GM19328 (cell line): Measurements from ENCODE around the gene STING1.

ENCODE experiments used
- ATAC-seq: cut with Tn5 transposase; IDR thresholded peaks from one replicate; pipeline ENCODE4 v1.9.1; 2021; ENCODE audit warnings: mild to moderate bottlenecking, moderate library complexity; ENCODE audit not compliant: unreplicated experiment

STING1 gene

DNA sequence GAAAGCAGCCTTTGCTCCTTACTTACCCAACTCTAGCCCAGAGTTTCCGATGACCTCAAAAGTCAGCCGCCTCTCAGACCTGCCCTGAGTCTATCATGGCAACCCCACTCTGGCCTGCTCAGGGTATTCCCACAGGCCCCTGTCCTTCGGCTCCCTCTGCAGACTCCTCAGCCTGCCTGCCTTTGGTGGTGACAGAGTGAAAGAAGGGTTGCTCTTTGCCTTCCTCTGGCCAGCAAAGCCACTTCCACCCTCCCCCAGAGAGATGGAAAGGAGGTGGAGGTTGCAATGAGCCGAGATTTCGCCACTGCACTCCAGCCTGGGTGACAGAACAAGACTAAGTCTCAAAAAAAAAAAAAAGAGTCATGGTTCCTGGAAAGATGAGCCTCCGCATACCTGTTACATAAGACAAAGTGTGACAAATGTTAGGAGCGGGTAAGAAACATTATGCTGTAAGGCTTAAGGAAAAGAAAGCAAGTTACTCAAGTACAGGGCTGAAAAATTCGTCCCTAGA, 14.1 kb downstream of the STING1 start:
- no peak for ATAC-seq

DNA sequence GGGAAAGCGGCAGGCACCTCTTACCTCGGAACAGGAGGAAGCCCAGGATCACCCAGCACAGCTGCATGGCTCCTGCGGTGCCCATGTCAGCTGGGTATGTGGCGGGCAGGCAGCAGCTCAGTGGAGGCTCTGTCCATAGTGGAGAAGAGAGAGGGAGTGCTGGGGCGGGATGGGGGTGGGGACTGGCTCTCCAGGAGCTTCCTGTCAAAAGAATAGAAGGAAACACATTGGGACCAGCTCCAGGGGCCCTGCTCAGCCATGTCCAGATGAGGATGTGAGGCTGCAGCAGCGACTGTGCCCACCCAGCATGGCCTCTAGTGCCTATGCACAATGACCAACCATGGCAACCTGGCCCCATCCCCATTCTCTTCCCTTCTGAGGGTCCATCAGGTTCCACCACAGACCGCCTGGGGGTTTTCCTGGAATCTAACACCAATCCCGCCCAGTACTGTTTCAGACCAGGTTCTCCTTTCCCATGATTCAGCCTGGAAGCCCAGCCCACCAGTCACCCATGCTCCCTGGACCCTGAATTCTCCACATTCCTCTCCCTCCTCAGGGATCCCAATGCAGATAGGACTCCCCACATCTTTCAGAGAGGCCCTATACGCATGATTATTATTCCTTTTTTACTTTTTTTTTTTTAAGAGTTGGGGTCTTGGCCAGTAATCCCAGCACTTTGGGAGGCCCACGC, 19.8 kb downstream of the STING1 start, which contains the start of gene ECSCR:
Gene ECSCR, minus strand, starts transcription at position 158 of the 691 bp plus-strand sequence. Its CDS starts 73 bp downstream, at position 85.
- ATAC-seq, result no peak

DNA sequence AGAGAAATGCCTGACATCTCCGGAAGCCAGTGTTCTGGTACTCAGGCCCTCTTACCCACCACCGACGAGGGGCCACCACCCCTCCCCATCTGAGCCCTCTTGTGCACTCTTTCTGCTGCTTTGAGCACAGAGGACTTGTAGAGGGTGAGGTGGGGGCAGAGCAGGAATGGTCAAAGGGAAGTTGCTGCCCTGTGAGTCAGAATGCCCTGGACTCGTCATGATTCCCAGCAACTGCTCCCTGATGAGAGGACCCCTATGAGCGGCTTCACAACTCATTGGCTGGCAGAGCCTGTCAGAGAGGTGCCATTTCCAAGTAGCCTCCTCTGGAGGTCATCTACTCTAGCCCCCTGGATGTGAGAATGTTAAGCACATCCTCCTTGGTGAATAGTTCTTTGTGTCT, 20.9 kb downstream of the STING1 start:
- no peak for ATAC-seq

DNA sequence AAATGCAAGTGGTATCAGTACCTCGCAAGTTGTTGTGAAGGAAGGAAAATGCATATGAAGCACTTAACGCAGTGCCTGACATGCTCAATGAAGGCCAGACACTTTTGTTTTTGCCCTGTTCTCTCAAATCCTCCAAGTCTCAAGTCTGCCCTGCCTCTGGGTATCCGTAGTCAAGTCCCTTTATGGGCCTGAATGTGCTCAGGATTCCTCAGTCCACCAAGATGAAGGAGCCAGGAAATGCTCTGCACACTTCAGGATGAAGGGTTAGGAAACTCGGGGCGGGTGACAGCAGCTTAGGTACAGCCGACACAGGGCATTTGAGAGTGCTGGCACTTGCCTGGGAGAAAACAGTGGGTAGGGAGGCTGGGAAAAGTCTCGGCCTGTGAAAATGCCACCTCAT, 21.4 kb downstream of the STING1 start:
- no peak for ATAC-seq

DNA sequence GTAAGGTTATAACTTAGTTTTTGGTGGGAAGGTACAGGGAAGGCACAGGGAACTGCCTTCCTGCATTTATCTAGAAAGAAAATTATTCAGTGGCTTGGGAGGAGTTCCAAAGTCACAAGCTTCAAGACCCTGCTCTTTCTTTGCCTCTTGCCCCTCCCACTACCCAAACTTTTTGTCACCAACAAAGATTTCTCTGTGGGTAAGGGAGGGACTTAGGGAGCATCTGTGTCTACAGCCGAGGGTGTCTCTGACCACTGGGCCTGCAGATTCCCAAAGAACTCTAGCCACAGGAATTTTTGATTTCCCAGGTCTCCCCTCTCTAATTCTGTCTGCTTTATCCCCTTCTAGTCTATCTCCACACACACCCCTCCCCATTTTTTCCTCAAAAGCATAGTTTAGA, 22.1 kb downstream of the STING1 start:
- ATAC-seq, result no peak

DNA sequence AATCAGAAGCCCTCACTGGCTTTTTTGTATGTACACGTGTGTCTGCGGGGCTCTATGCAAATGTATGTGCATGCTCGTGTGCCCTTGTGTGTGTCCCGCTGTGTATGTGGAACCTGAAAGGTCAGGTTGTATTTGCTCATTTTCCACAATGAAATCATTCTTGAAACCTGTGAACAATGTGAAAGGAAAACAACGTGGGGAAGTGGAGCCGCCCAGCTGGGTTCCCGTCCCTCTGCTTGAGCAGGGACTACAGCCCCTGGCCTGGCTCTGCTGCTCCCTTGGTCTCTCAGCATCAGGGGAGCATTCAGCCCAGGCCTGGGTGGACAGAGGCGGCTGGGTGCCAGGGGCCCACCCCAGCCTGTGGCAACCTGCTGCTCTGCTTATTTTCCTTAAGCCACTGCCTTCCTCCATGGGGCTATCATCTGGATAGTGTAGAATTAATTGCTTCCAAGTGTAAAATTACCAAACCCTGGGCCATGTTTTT, 23.1 kb downstream of the STING1 start:
- no peak for ATAC-seq

DNA sequence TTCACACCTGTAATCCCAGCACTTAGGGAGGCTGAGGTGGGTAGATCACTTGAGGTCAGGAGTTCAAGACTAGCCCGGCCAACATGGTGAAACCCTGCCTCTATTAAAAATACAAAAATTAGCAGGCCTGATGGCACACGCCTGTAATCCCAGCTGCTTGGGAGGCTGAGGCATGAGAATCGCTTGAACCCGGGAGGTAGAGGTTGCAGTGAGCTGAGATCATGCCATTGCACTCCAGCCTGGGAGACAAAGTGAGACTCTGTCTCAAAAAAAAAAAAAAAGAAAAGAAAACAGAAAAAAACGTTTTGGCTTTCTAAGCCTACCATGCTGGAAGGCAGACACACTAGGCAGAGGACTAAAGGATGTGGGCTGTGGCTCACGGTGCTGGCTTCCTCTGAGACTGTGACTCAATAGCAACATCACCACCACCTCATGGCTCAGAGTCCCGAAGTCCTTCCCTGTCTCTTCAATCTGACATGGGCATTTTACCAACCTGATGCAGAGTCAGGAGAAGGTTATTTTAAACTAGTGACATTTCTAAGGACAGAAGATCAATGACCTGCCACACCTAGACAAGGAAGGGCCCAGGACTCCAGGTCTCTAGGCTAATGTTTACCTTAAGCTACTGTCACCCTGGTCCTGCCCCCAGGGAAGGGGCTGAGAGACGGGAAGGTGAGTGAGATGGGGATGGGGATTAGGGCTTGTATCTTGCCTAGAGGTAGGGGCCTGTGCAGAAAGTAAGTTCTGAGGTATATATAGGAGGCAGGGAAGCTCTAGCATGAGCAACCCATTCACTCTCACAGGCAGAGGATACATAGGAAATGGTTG, 23.8 kb downstream of the STING1 start:
- ATAC-seq, result no peak

DNA sequence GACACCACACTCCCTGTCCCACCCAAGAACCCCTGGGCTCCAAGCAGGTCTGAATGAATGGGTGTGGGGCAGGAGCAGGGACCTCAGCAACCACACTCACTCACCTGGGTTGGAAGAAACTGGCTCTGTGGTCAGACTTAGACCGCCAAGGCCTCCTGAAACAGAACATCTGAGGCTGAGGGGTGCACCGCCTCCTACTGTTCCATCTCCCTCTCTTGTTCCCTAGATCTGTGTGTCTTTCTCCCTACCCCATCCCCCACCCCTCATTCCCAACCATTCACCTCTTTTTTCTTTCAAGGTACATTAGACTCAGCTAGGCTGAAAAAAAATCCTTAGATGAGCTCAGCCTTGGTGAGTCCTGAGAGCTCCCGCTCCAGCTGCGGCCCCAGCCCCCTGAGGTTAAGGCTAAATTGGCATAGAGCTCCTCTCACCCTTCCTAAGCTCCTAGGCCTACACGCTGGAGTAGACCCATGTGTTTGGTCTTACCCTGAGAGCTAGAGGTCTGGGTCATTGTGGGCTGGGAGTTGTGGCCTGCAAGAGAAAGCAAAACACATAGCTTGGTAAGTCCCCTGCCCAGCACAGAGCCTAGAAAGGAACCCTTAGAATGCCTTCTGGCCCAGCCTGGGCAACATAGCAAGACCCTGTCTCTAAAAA, 24.8 kb downstream of the STING1 start:
- no peak for ATAC-seq

DNA sequence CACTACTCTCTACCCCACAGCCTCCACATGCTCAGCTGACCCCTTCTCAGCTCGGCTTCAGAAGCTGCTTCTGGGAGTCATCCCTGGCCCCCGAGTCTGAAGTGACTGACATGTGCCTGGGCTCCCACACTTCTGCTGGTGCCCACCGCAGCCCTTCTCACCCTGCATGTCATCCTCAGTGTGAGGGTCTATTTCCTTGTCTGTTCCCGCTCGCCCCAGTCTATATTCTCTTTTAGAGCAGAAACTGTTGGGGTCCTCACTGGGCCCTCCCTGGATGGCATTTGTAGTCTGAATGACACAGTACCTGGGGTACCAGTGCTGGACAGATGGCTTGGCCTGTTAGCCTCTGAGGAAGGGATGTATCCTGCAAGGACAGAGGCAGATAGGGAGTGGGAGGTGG, 25.3 kb downstream of the STING1 start:
- ATAC-seq, result no peak

DNA sequence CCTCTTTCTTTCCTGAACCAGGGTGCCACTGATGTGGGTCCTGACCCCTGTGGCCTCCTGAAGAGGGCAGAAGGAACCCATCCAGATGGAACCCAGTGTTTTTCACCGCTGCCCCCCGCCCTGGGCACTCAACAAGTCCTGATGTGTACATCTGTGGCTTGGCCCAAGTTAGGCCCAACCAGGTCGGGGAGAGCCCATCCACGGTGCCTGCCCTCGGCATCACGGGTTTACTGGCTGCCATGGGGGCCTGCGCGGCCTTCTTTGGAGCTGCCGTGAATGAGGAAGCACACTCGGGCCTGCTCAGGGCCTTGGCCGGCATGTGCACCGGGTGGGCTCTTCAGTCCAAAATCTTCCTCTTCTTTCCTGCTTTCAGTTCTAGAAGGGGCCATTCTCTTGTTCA, 25.8 kb downstream of the STING1 start:
- no peak for ATAC-seq

DNA sequence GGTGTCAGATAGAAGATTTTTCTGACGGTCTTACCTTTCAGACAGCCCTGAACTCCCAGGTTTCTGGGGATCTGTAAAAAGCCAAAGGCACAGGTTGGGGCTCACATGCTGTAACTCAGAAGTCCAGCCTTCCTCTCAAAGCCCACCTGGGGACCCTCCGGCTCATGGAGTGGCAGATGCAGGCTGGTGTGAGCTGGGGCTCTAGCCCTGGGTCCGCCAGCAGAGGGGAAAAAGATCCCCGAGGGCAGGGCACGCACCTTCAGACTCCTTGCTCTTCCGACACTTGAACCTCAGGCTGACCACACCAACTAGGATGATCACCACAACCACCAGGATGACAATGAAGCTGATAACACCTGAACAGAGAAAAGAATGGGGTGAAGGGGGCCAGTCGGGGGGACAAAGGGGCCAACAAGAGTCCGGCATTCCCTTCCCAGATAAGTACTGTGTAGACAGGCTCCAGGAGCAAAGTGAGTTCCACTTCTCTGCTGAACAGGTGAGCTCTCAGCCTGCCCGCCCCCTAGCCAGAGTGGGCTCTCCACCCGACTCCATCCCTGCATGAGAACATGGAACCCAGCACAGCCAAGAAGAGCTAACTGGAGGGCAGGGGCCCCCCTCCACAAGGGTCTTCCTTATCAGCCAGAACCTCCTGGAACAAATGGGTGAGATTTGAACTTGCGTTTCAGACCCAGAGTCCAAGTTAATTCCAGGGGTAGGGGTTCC, 27.8 kb downstream of the STING1 start:
- no peak for ATAC-seq

DNA sequence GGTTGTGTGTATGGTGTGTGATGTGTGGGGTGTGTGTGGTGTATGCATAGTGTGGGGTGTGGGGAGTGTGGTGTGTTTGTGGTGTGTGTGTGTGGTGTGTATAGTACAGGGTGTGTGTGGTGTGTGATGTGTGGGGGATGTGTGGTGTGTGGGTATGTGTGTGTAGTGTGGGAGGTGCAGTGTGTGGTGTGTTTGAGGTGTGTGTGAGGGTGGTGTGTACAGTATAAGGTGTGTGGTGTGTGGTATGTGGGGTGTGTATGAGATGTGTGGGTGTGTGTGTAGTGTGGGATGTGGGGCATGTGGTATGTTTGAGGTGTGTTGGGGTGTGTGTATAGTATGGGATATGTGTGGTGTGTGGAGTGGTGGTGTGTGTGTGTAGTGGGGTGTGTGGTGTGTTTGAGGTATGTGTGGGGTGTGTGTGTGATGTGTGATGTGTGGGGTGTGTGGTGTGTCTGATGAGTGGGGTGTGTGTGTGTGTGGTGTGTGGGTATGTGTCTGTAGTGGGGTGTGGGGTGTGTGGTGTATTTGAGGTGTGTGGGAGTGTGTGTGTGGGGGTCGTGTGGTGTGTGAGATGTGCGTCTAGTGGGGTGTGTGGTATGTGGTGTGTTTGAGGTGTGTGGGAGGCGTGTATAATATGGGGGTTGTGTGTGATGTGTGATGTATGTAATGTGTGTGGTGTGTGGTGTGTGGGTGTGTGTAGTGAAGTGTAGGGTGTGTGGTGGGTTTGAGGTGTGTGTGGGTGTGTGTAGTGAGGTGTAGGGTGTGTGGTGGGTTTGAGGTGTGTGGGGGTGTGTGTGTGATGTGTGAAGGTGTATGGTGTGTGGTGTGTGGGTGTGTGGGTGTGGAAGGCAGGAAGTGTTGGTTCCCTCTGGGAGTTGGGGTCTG, 28.6 kb downstream of the STING1 start:
- no peak for ATAC-seq

DNA sequence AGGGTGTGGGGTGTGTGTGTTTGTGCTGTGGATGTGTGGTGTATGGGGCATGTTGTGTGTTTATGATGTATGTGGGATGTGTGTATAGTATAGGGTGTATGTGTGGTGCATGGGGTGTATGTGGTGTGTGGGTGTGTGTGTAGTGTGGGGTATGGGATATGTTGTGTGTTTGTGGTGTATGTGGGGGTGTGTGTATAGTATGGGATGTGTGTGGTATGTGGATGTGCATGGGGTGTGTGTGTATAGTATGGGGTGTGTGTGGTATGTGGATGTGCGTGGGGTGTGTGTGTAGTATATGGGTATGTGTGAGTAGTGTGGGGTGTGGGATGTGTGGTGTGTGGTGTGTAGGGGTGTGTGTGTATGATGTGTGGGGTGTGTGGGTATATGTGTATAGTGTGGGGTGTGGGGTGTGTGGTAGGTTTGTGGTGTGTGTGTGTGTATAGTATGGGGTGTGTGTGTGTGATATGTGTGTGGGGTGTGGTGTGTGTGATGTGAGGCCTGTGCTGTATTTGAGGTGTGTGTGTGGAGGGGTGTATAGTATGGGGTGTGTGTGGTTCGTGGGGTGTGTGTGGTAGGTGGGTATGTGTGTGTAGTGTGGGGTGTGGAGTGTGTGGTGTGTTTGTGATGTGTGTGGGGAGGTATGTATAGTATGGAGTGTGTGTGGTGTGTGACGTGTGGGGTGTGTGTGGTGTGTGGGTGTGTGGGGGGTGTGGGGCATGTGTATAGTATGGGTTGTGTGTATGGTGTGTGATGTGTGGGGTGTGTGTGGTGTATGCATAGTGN, 30.5 kb downstream of the STING1 start:
- ATAC-seq, result no peak

DNA sequence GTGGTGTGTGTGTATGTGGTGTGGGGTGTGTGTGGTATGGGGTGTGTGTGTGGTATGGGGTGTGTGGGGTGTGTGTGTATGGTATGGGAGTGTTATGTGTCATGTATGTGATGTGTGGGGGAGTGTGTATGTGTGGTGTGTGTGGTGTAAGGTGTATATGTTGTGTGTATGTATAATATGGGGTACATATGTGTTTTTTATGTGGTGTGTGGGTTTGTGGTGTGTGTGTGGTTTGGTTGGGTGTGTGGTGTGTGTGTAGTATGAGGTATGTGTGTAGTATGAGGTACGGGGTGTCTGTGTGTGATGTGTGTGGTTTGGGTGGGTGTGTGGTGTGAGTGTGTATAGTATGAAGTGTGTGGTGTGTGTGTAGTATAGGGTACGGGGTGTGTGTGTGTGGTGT, 31.4 kb downstream of the STING1 start:
- ATAC-seq, result no peak

DNA sequence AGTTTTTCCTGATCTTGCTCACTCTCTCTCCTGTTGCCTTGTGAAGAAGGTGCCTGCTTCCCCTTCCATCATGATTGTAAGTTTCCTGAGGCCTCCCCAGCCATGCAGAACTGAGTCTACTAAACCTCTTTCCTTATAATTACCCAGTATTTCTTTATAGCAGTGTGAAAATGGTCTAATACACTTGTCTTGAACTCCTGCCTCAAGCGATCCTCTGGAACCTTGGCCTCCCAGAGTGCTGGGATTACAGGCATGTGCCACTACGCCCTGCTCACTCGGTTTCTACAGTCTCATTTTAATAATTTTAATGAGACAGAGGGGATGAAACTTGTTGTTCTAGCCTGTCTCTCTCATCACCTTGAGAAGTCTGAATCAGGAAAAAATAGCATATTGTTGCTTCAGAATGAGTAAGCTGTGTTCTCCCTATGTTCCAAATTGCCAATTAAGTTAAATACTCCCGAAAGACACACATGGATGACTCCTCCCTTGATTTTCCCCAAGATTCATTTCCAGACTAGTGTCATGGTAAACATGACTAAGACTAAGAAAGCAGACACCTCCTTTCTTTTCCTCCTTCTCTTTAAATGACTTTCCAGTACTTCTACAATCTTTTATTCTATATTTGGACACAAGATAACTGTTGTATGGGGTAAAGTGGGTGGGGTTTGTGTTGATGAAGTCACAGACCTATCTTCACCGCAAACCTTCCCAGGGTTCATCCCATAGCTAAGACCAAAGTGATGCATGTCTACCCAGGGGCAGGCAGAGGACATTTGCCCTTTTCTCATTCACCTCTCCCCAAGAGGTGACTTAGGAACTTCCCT, 35.4 kb downstream of the STING1 start:
- ATAC-seq, result no peak

DNA sequence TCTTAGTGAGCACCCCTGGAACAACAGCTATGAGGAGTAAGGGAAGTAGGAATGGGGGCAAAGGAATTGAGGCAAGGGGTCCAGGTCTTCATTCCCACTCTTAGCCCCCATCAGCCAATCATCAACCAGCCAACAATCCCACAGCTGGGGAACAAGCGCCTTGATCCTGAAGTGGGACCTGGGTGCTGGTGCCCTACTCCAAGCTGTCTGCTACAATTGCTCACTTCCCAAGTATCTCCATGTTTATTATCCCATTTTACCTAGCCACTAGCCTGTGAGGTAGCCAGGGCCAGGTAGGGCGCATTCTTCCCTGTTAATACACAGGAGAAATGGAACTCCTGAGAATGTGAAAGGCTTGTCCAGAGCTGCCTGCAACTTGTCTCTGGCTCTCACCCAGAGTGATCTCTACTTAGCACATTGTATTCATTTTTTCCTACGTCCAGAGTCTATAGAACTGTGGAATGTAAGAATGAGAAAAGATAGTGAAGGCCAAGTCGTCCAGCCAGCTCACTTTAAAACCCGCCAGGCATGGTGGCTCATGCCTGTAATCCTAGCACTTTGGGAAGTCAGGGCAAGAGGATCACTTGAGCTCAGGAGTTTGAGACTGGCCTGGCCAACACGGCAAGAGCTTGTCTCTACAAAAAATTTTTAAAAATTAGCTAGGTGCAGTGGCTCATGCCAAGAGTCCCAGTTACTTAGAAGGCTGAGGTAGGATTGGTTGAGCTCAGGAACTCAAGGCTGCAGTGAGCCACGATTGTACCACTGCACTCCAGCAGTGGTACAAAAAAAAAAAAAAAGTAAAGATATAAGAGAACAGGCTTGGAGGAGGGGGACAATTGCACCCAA, 37.0 kb downstream of the STING1 start:
- ATAC-seq, result no peak

DNA sequence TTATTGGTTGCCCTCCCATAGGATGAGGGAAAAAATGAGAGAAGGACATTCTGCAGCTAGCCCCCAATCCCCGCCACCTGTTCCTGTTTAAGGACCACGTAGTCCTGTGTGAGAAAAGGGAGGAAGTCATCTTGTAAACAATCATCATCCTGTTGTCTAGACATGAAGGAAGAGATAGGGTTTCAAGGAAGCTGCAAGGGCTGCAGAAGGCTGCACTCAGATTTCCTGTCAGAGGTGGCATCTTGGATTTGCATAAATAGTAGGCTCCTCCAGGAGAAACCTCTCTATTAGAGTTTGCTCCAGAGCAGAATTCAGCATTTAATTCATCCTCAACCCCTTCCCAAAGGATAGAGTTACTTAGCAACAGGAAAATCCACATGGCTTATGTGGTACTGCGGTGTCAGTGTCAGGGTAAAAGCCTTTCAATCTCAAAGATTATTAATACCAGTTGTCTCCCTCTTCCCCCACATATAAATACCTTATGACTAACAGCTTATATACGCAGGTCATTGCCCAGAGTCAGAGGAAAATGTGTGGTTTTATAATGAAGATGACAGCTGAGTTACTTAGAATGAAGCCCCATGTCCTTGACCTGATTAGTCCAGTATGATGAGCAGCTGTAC, 38.6 kb downstream of the STING1 start:
- no peak for ATAC-seq
